GM18868 (cell line): ENCODE results near the gene SPATA31D1.

ENCODE experiments used
- ATAC-seq: cut with Tn5 transposase; IDR thresholded peaks from one replicate; pipeline ENCODE4 v1.9.1; 2021; ENCODE audit warnings: mild to moderate bottlenecking, moderate library complexity; ENCODE audit not compliant: unreplicated experiment

SPATA31D1 gene

GRCh38 chr9:82021198-82021597, 32.6 kb downstream of the SPATA31D1 start:
- no peak for ATAC-seq

GRCh38 chr9:82022121-82022520, 33.5 kb downstream of the SPATA31D1 start:
- no peak for ATAC-seq

- ATAC-seq, result no peak
Measured at GRCh38 chr9:82024908-82025307, 36.3 kb downstream of the SPATA31D1 start.

- no peak for ATAC-seq
Measured at GRCh38 chr9:82031538-82032280, 43.1 kb downstream of the SPATA31D1 start.

- ATAC-seq, result no peak
Measured at GRCh38 chr9:82034956-82035731, 46.6 kb downstream of the SPATA31D1 start.

- ATAC-seq, result no peak
Measured at GRCh38 chr9:82036086-82036485, 47.5 kb downstream of the SPATA31D1 start.

- no peak for ATAC-seq
Measured at GRCh38 chr9:82037126-82037525, 48.6 kb downstream of the SPATA31D1 start.

GRCh38 chr9:82038897-82039296, 50.3 kb downstream of the SPATA31D1 start:
- no peak for ATAC-seq
